Tibial nerve (tissue), 4 donors: ENCODE results near the gene ZBTB2. TPM values are rescaled to one million over a fixed set of nuclear protein-coding genes. Genes with fewer than 3 reads are reported as not detected.
"Not testable (repeated sequence)": the region's sequence is repeated elsewhere in the genome, so short reads cannot be mapped to it uniquely, and the experiment has no call there.

Experiments
- DNase-seq, 2 donors: peaks; one replicate each; pipeline ENCODE4 v3.0.0-alpha.2; 2019; ENCODE audit warnings: low spot score in 2 of 2
- H3K27ac ChIP-seq, 4 donors: fragments of 200-600 bp; sonication (generic) in 3 of 4; one replicate each; pipeline ENCODE4 v1.5.1; 2017 to 2019; ENCODE audit warnings: mild to moderate bottlenecking in 1 of 4
- H3K27me3 ChIP-seq, 2 donors: fragments of 200-600 bp; sonication (generic) in 1 of 2; one replicate each; pipeline versions ENCODE4 v1.5.1 to v1.6.0; 2017 to 2019
- H3K36me3 ChIP-seq, 3 donors: fragments of 200-600 bp; sonication (generic); one replicate each; pipeline ENCODE4 v1.5.1; 2018 to 2019
- H3K4me1 ChIP-seq, 4 donors: fragments of 200-600 bp; sonication (generic) in 3 of 4; one replicate each; pipeline ENCODE4 v1.5.1; 2017 to 2019
- H3K4me3 ChIP-seq, 4 donors: fragments of 200-600 bp; sonication (generic) in 3 of 4; one replicate each; pipeline ENCODE4 v1.5.1; 2017 to 2019; ENCODE audit warnings: mild to moderate bottlenecking in 1 of 4, moderate library complexity in 1 of 4
- H3K9me3 ChIP-seq, 4 donors: fragments of 200-600 bp; sonication (generic) in 3 of 4; one replicate each; pipeline ENCODE4 v1.5.1; 2017 to 2019
- EP300 ChIP-seq, 2 donors: sonication (generic); formaldehyde crosslinking; IDR thresholded peaks; one replicate each; pipeline ENCODE4 v1.6.1; 2017; ENCODE audit warnings: antibody characterized with exemption in 2 of 2, mild to moderate bottlenecking in 1 of 2
- POLR2A ChIP-seq, 2 donors: fragments of 450-650 bp; IDR thresholded peaks; one replicate each; pipeline ENCODE4 v1.6.1; 2017; ENCODE audit warnings: antibody characterized with exemption in 2 of 2, mild to moderate bottlenecking in 2 of 2, moderate library complexity in 2 of 2
- WGBS, 2 donors: methylation state at CpG; one replicate each; pipeline ENCODE4 v1.1.5; 2018; 5-methylcytosine and 5-hydroxymethylcytosine counted together
- total RNA-seq, 4 donors: library from RNA; depleted of rRNA; stranded (reverse); fragments of >200 nt; gene quantifications; one replicate each; pipeline ENCODE4 v1.1.0, GENCODE V29; 2016
- TF ChIP-seq, protein P1 (sequence below), 5 experiments: fragments of 200-600 bp in 3 of 5; fragments of 450-650 bp in 2 of 5; sonication (generic) in 3 of 5; IDR thresholded peaks; one replicate each; pipeline ENCODE4 v1.5.1; 2016 to 2019; ENCODE audit warnings: antibody characterized with exemption in 5 of 5, mild to moderate bottlenecking in 3 of 5, moderate library complexity in 2 of 5

Gene ZBTB2
- total RNA-seq, 4 donors from 2014 or later = 5.7 to 13.8 (median 10.2) TPM

GRCh38 chr6:151388997-151389617, 2.3 kb downstream of the ZBTB2 start:
- TF ChIP-seq POLR2A (IDR thresholded peaks at IDR 0.05) (no peak), EP300 (IDR thresholded peaks at IDR 0.05) (no peak)
- WGBS, 2 donors = 17 to 20% methylated on average over 12 of the region's 12 CpGs
- no peaks in the 10 kb centered on the region for H3K27me3 ChIP-seq
- DNase-seq = no peak
- H3K9me3 ChIP-seq = no peaks in the 10 kb centered on the region
- H3K4me3 ChIP-seq = peak overlapping the region; percentile 84 to 100 (median 96)
- H3K4me1 ChIP-seq = peaks cover 0 to 50% (median 32%) of the 10 kb centered on the region in 4 donors
- peaks cover 0 to under 1% (median 0%) of the 10 kb centered on the region in 3 donors for H3K36me3 ChIP-seq
- H3K27ac ChIP-seq = peak overlapping the region; percentile 97 to 99 (median 98)

DNA sequence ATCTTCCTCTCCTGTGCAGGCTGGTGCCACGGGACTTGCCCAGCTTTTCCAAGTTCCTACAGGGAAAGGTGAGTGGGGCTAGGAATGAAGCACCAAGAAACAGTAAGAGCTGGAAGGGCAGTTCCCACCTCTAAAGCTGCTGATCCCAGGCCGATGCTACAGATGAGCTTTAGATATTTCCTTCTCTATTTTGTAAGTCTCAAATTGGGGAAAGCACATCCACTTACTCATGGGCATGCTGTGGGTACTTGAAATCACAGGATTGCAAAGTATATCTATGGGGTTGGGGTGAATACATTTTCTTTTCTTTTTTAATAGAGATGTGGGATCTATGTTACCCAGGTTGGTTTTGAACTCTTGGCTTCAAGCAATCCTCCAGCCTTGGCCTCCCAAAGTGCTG, 3.1 kb downstream of the ZBTB2 start:
- H3K4me1 ChIP-seq = peaks cover 0 to 42% (median 26%) of the 10 kb centered on the region in 4 donors
- TF ChIP-seq EP300 (IDR thresholded peaks at IDR 0.05) (no peak), POLR2A (IDR thresholded peaks at IDR 0.05) (no peak)
- TF ChIP-seq, protein P1, sequence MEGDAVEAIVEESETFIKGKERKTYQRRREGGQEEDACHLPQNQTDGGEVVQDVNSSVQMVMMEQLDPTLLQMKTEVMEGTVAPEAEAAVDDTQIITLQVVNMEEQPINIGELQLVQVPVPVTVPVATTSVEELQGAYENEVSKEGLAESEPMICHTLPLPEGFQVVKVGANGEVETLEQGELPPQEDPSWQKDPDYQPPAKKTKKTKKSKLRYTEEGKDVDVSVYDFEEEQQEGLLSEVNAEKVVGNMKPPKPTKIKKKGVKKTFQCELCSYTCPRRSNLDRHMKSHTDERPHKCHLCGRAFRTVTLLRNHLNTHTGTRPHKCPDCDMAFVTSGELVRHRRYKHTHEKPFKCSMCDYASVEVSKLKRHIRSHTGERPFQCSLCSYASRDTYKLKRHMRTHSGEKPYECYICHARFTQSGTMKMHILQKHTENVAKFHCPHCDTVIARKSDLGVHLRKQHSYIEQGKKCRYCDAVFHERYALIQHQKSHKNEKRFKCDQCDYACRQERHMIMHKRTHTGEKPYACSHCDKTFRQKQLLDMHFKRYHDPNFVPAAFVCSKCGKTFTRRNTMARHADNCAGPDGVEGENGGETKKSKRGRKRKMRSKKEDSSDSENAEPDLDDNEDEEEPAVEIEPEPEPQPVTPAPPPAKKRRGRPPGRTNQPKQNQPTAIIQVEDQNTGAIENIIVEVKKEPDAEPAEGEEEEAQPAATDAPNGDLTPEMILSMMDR (IDR thresholded peaks at IDR 0.05) = no peak
- H3K27me3 ChIP-seq = no peaks in the 10 kb centered on the region
- DNase-seq = no peak
- peaks cover 0 to 2% (median 0%) of the 10 kb centered on the region in 3 donors for H3K36me3 ChIP-seq
- no peaks in the 10 kb centered on the region for H3K9me3 ChIP-seq
- no peak overlapping the region for H3K4me3 ChIP-seq
- 86 to 98% methylated on average over 2 of the region's 2 CpGs for WGBS, 2 donors
- H3K27ac ChIP-seq = peak overlapping the region; percentile 97 to 99 (median 98)

DNA sequence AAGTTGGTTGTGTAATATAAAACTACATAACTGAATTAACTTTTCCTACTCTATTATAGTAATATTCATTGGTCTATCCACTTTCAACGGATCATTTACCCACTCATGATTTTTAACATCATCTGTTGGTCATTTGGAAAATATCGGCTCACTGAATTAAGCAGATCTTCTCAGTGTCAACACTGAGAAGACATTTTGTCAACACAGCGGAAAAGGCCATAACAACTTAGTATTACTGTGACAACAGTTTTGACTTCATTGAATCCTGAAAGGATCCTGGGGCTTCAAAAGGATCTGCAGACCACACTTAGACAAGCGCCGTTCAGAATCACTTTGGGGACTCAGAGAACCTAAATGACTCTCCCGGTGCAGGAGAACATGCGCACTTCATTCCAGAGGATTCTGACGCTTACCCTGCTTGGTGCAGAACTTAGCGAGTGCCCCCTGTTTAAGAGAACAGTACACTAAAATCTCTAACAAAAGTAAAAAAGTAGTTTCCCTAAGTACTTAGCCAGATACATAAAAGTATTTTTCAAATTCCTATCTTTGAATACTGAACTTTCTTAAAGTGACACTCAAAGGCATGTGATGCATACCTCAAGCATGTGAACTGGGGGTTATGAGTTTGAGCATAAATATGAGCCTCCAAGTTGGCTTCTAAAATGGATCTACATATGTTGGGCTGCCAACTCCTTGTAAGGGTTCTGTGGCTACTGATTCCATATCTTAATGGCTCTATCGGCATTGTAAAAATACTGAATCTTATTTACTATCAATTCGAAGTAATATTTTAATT, 4.0 kb downstream of the ZBTB2 start:
- 82 to 91% methylated on average over 11 of the region's 11 CpGs for WGBS, 2 donors
- H3K27ac ChIP-seq = peak overlapping the region in 3 of 4 donors; percentile 97 to 99 (median 97)

DNA sequence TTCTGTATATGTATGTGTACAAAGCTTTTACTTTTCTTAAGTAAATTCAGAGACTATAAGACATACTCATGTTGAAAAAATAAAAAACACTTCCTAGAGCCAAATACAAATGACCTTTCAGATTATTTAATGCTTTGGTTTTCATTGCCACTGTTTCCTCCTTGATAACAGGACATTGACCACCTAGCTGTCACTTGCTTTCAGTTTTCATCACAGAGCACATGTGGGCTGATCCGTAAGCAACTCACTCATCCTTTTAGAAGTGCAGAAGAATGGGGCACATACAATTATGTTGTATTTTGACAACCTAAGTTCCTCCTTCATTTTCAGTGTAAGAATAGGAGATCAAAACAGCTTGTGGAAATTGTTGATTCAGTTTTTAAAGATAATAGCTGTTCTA, 6.2 kb downstream of the ZBTB2 start:
- Histone ChIP-seq H3K4me1 (peaks cover 0 to 35% (median 17%) of the 10 kb centered on the region in 4 donors), H3K27me3 (no peaks in the 10 kb centered on the region), H3K9me3 (no peaks in the 10 kb centered on the region), H3K4me3 (no peak overlapping the region), H3K36me3 (peaks cover 0 to 2% (median 0%) of the 10 kb centered on the region in 3 donors), H3K27ac (no peak overlapping the region)
- no peak for DNase-seq
- 58 to 74% methylated on average over 1 of the region's 1 CpG for WGBS, 2 donors
- no peak for TF ChIP-seq POLR2A (IDR thresholded peaks at IDR 0.05)
- TF ChIP-seq EP300 (IDR thresholded peaks at IDR 0.05) = no peak
- TF ChIP-seq, protein P1 (IDR thresholded peaks at IDR 0.05) = no peak

More for the DNA sequence above, 4.0 kb downstream of the ZBTB2 start:
- Histone ChIP-seq H3K4me1 (peaks cover 0 to 33% (median 17%) of the 10 kb centered on the region in 4 donors), H3K36me3 (peaks cover 0 to 2% (median 0%) of the 10 kb centered on the region in 3 donors), H3K9me3 (no peaks in the 10 kb centered on the region), H3K4me3 (no peak overlapping the region), H3K27me3 (no peaks in the 10 kb centered on the region)
- TF ChIP-seq EP300 (IDR thresholded peaks at IDR 0.05) = no peak
- no peak for TF ChIP-seq POLR2A (IDR thresholded peaks at IDR 0.05)
- TF ChIP-seq, protein P1 (IDR thresholded peaks at IDR 0.05) = no peak
- DNase-seq = no peak

- Histone ChIP-seq H3K27me3 (no peaks in the 10 kb centered on the region), H3K4me3 (no peak overlapping the region), H3K4me1 (peaks cover 0 to 39% (median 18%) of the 10 kb centered on the region in 4 donors), H3K9me3 (no peaks in the 10 kb centered on the region), H3K36me3 (peaks cover 0 to 2% (median 0%) of the 10 kb centered on the region in 3 donors), H3K27ac (no peak overlapping the region)
- no peak for DNase-seq
- TF ChIP-seq EP300 (IDR thresholded peaks at IDR 0.05) = no peak
- TF ChIP-seq POLR2A (IDR thresholded peaks at IDR 0.05) = no peak
- WGBS, 2 donors = 89 to 98% methylated on average over 5 of the region's 5 CpGs
These were observed 7.2 kb downstream of the ZBTB2 start for GRCh38 chr6:151384151-151384550.

GRCh38 chr6:151382631-151383030, 8.7 kb downstream of the ZBTB2 start:
- not testable (repeated sequence) for DNase-seq, H3K4me3 ChIP-seq, H3K9me3 ChIP-seq, H3K27ac ChIP-seq, H3K36me3 ChIP-seq, H3K27me3 ChIP-seq
- H3K4me1 ChIP-seq = peaks cover 0 to 24% (median 7%) of the 10 kb centered on the region in 4 donors
- WGBS, 2 donors = 96 to 97% methylated on average over 9 of the region's 9 CpGs
